CD8-positive, alpha-beta memory T cell (primary cell): ENCODE measurements around the gene SASH1. TPM values are rescaled to one million over a fixed set of nuclear protein-coding genes. Genes with fewer than 3 reads are reported as not detected.

Experiments
- CTCF ChIA-PET: fragments of 350-600 bp; sonication (Branson Sonifier 250); formaldehyde crosslinking; loops from one replicate; lab custom pipeline; 2021; ENCODE audit warnings: antibody characterized with exemption; lab: Charles Lee
- POLR2A ChIA-PET: fragments of 350-600 bp; sonication (Branson Sonifier 250); formaldehyde crosslinking; loops from one replicate; lab custom pipeline; 2021; ENCODE audit warnings: antibody characterized with exemption; lab: Charles Lee
- DNase-seq, 5 donors: peaks; one replicate each; pipeline versions ENCODE4 v3.0.0 to v3.0.0-alpha.2; 2020 to 2022; ENCODE audit warnings: mixed read lengths in 1 of 5
- H3K27ac ChIP-seq: one replicate; pipeline ENCODE4 v1.7.0; 2013; ENCODE audit warnings: low read depth, mild to moderate bottlenecking, low read length, moderate library complexity
- H3K27me3 ChIP-seq: 2 replicates; pipeline ENCODE4 v1.7.0; 2013; ENCODE audit warnings: low read length, mild to moderate bottlenecking; ENCODE audit not compliant: insufficient read depth, poor library complexity, severe bottlenecking
- H3K36me3 ChIP-seq: 2 replicates; pipeline ENCODE4 v1.7.0; 2013; ENCODE audit warnings: mild to moderate bottlenecking, low read length, moderate library complexity; ENCODE audit not compliant: insufficient read depth
- H3K4me1 ChIP-seq: 2 replicates; pipeline ENCODE4 v1.7.0; 2013; ENCODE audit warnings: mild to moderate bottlenecking, low read length, moderate library complexity; ENCODE audit not compliant: insufficient read depth
- H3K4me3 ChIP-seq: 2 replicates; pipeline ENCODE4 v1.7.0; 2013; ENCODE audit warnings: mild to moderate bottlenecking, low read length
- H3K9me3 ChIP-seq: 2 replicates; pipeline ENCODE4 v1.7.0; 2013; ENCODE audit warnings: mild to moderate bottlenecking, low read length
- H3K27ac Mint-ChIP-seq, 8 donors: one replicate each; pipeline ENCODE4 v1.8.0; 2020 to 2021; ENCODE audit warnings: mixed read lengths in 8 of 8, mild to moderate bottlenecking in 6 of 8, inconsistent platforms in 3 of 8, moderate library complexity in 3 of 8
- H3K27me3 Mint-ChIP-seq, 2 donors: one replicate each; pipeline ENCODE4 v1.8.0; 2020 to 2021; ENCODE audit warnings: mixed read lengths in 2 of 2, mild to moderate bottlenecking in 1 of 2, moderate library complexity in 1 of 2
- H3K36me3 Mint-ChIP-seq, 3 donors: one replicate each; pipeline ENCODE4 v1.8.0; 2020 to 2021; ENCODE audit warnings: mixed read lengths in 3 of 3, inconsistent platforms in 1 of 3, mild to moderate bottlenecking in 1 of 3
- H3K4me1 Mint-ChIP-seq, 3 donors: one replicate each; pipeline ENCODE4 v1.8.0; 2020 to 2021; ENCODE audit warnings: mixed read lengths in 3 of 3, inconsistent platforms in 1 of 3, mild to moderate bottlenecking in 1 of 3
- H3K4me3 Mint-ChIP-seq, 7 donors: one replicate each; pipeline ENCODE4 v1.8.0; 2020 to 2021; ENCODE audit warnings: mixed read lengths in 7 of 7, mild to moderate bottlenecking in 6 of 7, moderate library complexity in 4 of 7, inconsistent platforms in 2 of 7
- H3K9me3 Mint-ChIP-seq, 5 donors: one replicate each; pipeline ENCODE4 v1.8.0; 2020 to 2022; ENCODE audit warnings: mixed read lengths in 5 of 5, mild to moderate bottlenecking in 3 of 5, moderate library complexity in 2 of 5, inconsistent platforms in 1 of 5
- polyA plus RNA-seq: library from polyadenylated mRNA; unstranded; fragments of 300-500 nt; fragmentation: Illumina TruSeq; gene quantifications from one replicate; pipeline ENCODE4 v1.2.3, GENCODE V29; 2021
- total RNA-seq, 2 experiments: library from RNA; stranded (reverse); gene quantifications; one replicate each; pipeline ENCODE4 v1.2.3, GENCODE V29; 2021

Gene SASH1
- total and polyA plus RNA-seq, 3 experiments from 2014 or later, result 0.72 to 0.95 TPM; not detected in 1

GRCh38 chr6:148306286-148306685 is 36.4 kb upstream of the SASH1 start:
- Histone ChIP-seq H3K4me3 (no peak overlapping the region), H3K27me3 (no peaks in the 10 kb centered on the region), H3K9me3 (no peaks in the 10 kb centered on the region), H3K36me3 (no peaks in the 10 kb centered on the region), H3K27ac (no peak overlapping the region), H3K4me1 (no peaks in the 10 kb centered on the region)
- no peak for DNase-seq
- H3K4me3 Mint-ChIP-seq, result no peak overlapping the region
- H3K27me3 Mint-ChIP-seq, result peaks cover 2 to 5% of the 10 kb centered on the region in 2 donors
- no peak overlapping the region for H3K27ac Mint-ChIP-seq
- POLR2A ChIA-PET, result no interaction called here
- CTCF ChIA-PET, result no interaction called here
- H3K36me3 Mint-ChIP-seq, result no peaks in the 10 kb centered on the region
- no peaks in the 10 kb centered on the region for H3K4me1 Mint-ChIP-seq
- H3K9me3 Mint-ChIP-seq, result no peaks in the 10 kb centered on the region

DNA sequence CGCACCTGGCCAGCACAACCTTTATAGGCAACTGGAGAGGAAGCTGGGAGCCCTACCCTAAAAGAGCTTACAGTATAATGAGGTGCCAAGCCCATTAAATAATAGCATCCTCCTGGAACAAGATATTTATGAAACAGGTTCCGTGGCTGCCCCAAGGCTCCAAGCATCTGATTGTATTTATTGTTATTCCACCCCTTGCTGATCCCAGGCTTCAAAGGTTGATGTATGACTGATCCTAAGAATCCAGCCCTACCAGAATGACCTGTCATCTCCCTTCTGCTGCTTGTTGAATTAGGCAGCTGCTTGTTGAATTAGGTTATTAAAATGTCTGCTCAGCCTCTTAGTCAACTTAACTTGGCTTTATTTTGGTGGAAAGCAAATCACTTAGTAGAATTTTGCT is 35.2 kb upstream of the SASH1 start:
- H3K4me1 Mint-ChIP-seq, result no peaks in the 10 kb centered on the region
- H3K27ac ChIP-seq, result no peak overlapping the region
- DNase-seq, result no peak
- H3K36me3 Mint-ChIP-seq, result no peaks in the 10 kb centered on the region
- no peaks in the 10 kb centered on the region for H3K4me1 ChIP-seq
- POLR2A ChIA-PET, result no interaction called here
- H3K4me3 ChIP-seq, result no peak overlapping the region
- no peaks in the 10 kb centered on the region for H3K9me3 Mint-ChIP-seq
- H3K27ac Mint-ChIP-seq, result no peak overlapping the region
- no peaks in the 10 kb centered on the region for H3K9me3 ChIP-seq
- H3K27me3 ChIP-seq, result no peaks in the 10 kb centered on the region
- CTCF ChIA-PET, result no interaction called here
- no peak overlapping the region for H3K4me3 Mint-ChIP-seq
- peaks cover 2% of the 10 kb centered on the region in 2 donors for H3K27me3 Mint-ChIP-seq
- no peaks in the 10 kb centered on the region for H3K36me3 ChIP-seq

- Mint-ChIP-seq H3K36me3 (no peaks in the 10 kb centered on the region), H3K9me3 (no peaks in the 10 kb centered on the region), H3K27ac (no peak overlapping the region), H3K27me3 (no peaks in the 10 kb centered on the region), H3K4me1 (no peaks in the 10 kb centered on the region), H3K4me3 (no peak overlapping the region)
- Histone ChIP-seq H3K27me3 (no peaks in the 10 kb centered on the region), H3K4me1 (no peaks in the 10 kb centered on the region), H3K27ac (no peak overlapping the region), H3K4me3 (no peak overlapping the region), H3K9me3 (no peaks in the 10 kb centered on the region), H3K36me3 (no peaks in the 10 kb centered on the region)
- ChIA-PET POLR2A (no interaction called here), CTCF (no interaction called here)
- no peak for DNase-seq
Observed at GRCh38 chr6:148309301-148309700, 33.3 kb upstream of the SASH1 start.

- H3K9me3 ChIP-seq, result no peaks in the 10 kb centered on the region
- Mint-ChIP-seq H3K9me3 (no peaks in the 10 kb centered on the region), H3K4me1 (no peaks in the 10 kb centered on the region), H3K4me3 (no peak overlapping the region), H3K27ac (no peak overlapping the region), H3K27me3 (no peaks in the 10 kb centered on the region), H3K36me3 (no peaks in the 10 kb centered on the region)
- DNase-seq, result no peak
- H3K4me3 ChIP-seq, result no peak overlapping the region
- no peaks in the 10 kb centered on the region for H3K27me3 ChIP-seq
- no peaks in the 10 kb centered on the region for H3K4me1 ChIP-seq
- ChIA-PET CTCF (no interaction called here), POLR2A (no interaction called here)
- no peaks in the 10 kb centered on the region for H3K36me3 ChIP-seq
- no peak overlapping the region for H3K27ac ChIP-seq
Observed at GRCh38 chr6:148311966-148312669, 30.5 kb upstream of the SASH1 start.

GRCh38 chr6:148313488-148313887 is 29.1 kb upstream of the SASH1 start:
- H3K36me3 Mint-ChIP-seq, result no peaks in the 10 kb centered on the region
- H3K4me3 Mint-ChIP-seq, result no peak overlapping the region
- Histone ChIP-seq H3K36me3 (no peaks in the 10 kb centered on the region), H3K4me1 (no peaks in the 10 kb centered on the region), H3K27me3 (no peaks in the 10 kb centered on the region), H3K4me3 (no peak overlapping the region), H3K27ac (no peak overlapping the region), H3K9me3 (no peaks in the 10 kb centered on the region)
- ChIA-PET CTCF (no interaction called here), POLR2A (no interaction called here)
- H3K27me3 Mint-ChIP-seq, result no peaks in the 10 kb centered on the region
- no peak for DNase-seq
- H3K9me3 Mint-ChIP-seq, result no peaks in the 10 kb centered on the region
- H3K27ac Mint-ChIP-seq, result no peak overlapping the region
- H3K4me1 Mint-ChIP-seq, result no peaks in the 10 kb centered on the region

DNA sequence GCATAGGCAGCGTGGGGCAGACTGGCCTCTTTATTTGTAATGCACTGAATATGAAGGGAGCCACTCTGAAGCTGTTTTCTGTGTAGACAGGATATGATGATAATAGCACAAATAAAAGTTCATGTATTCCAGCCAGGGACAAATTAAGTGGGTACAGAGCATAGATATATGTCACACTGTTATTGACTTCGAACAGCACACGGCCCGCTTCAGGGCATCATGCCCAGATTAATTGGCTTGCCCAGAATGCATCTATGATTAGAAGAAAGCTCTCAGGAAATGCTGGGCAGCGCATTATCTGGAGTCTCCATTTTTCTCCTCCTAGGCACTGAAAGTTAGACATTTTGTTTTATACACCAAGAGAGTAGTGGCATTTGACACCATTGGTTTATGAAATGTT is 26.3 kb upstream of the SASH1 start:
- Mint-ChIP-seq H3K27ac (no peak overlapping the region), H3K27me3 (peaks cover 0 to 3% of the 10 kb centered on the region in 2 donors), H3K9me3 (no peaks in the 10 kb centered on the region), H3K36me3 (no peaks in the 10 kb centered on the region), H3K4me3 (no peak overlapping the region), H3K4me1 (no peaks in the 10 kb centered on the region)
- Histone ChIP-seq H3K27me3 (no peaks in the 10 kb centered on the region), H3K9me3 (no peaks in the 10 kb centered on the region), H3K27ac (no peak overlapping the region), H3K36me3 (no peaks in the 10 kb centered on the region), H3K4me3 (no peak overlapping the region), H3K4me1 (no peaks in the 10 kb centered on the region)
- DNase-seq, result no peak
- POLR2A ChIA-PET, result no interaction called here
- CTCF ChIA-PET, result no interaction called here

- no peak overlapping the region for H3K4me3 ChIP-seq
- H3K27me3 ChIP-seq, result no peaks in the 10 kb centered on the region
- no peaks in the 10 kb centered on the region for H3K9me3 ChIP-seq
- ChIA-PET CTCF (no interaction called here), POLR2A (no interaction called here)
- H3K36me3 ChIP-seq, result no peaks in the 10 kb centered on the region
- H3K27ac ChIP-seq, result no peak overlapping the region
- Mint-ChIP-seq H3K36me3 (no peaks in the 10 kb centered on the region), H3K9me3 (no peaks in the 10 kb centered on the region), H3K4me3 (no peak overlapping the region), H3K4me1 (no peaks in the 10 kb centered on the region), H3K27ac (no peak overlapping the region), H3K27me3 (peaks cover 0 to 3% of the 10 kb centered on the region in 2 donors)
- H3K4me1 ChIP-seq, result no peaks in the 10 kb centered on the region
- no peak for DNase-seq
Observed at GRCh38 chr6:148317051-148317450, 25.6 kb upstream of the SASH1 start.

GRCh38 chr6:148317739-148318138 is 24.9 kb upstream of the SASH1 start:
- ChIA-PET CTCF (no interaction called here), POLR2A (no interaction called here)
- H3K4me1 ChIP-seq, result no peaks in the 10 kb centered on the region
- Mint-ChIP-seq H3K4me3 (no peak overlapping the region), H3K27ac (no peak overlapping the region), H3K9me3 (no peaks in the 10 kb centered on the region), H3K36me3 (no peaks in the 10 kb centered on the region), H3K27me3 (peaks cover 1 to 3% of the 10 kb centered on the region in 2 donors), H3K4me1 (no peaks in the 10 kb centered on the region)
- H3K4me3 ChIP-seq, result no peak overlapping the region
- no peaks in the 10 kb centered on the region for H3K27me3 ChIP-seq
- H3K36me3 ChIP-seq, result no peaks in the 10 kb centered on the region
- H3K27ac ChIP-seq, result no peak overlapping the region
- no peak for DNase-seq
- H3K9me3 ChIP-seq, result no peaks in the 10 kb centered on the region
